ENCODE results near the gene PARK7.
"Not testable (repeated sequence)": the region's sequence is repeated elsewhere in the genome, so short reads cannot be mapped to it uniquely, and the experiment has no call there.

PARK7 gene

GRCh38 chr1:7948960-7949359 lies 12.6 kb upstream of the PARK7 start:
- DNase-seq = no peak

DNA sequence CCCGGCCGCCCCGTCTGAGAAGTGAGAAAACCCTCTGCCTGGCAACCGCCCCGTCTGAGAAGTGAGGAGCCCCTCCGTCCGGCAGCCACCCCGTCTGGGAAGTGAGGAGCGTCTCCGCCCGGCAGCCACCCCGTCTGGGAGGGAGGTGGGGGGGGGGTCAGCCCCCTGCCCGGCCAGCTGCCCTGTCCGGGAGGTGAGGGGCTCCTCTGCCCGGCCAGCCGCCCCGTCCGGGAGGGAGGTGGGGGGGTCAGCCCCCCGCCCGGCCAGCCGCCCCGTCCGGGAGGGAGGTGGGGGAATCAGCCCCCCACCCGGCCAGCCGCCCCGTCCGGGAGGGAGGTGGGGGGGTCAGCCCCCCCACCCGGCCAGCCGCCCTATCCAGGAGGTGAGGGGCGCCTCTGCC lies 8.7 kb upstream of the PARK7 start:
- DNase-seq = not testable (repeated sequence)

- peak; percentile 56 to 77 for DNase-seq
These were observed 7.5 kb upstream of the PARK7 start for GRCh38 chr1:7953850-7954609.

- DNase-seq = no peak
These were observed 6.8 kb upstream of the PARK7 start for GRCh38 chr1:7954683-7955082.

DNA sequence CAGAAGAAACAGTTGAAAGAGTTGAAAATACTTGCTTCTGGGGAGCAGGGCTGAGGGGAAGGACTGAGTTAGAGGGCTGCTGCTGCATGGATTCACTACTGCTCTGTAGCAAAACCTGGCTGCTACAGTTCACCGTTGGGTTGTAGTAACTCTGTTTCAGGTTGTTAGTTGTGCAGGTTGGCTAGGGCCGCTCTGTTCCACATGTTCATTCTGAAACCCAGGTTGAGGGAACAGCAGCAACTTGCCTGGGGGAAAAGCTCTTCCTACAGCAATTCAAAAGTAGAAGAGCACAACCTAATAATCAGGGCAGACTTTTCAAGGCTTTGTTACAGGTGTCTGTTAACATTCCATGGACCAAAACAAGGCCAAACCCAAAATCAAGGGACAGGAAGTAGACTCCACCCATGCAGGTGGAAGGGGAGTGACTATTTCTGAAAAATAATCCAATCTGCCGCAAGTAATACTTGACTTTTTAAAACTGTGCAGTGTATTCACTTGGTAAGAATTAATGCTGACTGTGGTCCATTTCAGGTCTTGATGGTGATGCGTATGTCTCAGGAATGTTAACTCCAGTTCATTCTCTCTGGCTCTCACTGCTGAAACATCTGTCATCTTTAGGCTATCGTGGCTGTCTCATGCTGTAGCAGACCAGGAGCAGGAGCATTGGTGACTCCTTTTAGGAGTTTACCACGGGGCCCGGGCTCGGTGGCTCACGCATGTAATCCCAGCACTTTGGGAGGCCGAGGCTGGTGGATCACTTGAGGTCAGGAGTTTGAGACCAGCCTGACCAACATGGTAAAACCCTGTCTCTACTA lies 5.1 kb upstream of the PARK7 start:
- no peak for DNase-seq

- DNase-seq = no peak
These were observed 1.3 kb upstream of the PARK7 start for GRCh38 chr1:7960165-7960564.

DNA sequence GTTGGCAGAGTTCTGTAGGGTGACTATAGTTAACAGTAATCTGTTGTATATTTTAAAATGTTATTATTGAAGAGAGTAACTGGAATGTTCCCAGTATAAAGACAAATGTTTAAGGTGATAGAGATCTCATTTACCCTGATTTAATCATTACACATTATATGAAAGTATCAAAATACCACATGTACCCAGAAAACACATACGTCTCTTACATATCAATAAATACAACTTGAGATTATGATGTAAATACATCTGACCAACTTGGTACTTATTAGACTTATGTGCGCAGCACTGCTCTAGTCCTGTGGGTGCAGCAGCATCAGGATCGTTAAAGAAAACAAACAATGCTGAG lies 670 bp upstream of the PARK7 start:
- no peak for DNase-seq

DNA sequence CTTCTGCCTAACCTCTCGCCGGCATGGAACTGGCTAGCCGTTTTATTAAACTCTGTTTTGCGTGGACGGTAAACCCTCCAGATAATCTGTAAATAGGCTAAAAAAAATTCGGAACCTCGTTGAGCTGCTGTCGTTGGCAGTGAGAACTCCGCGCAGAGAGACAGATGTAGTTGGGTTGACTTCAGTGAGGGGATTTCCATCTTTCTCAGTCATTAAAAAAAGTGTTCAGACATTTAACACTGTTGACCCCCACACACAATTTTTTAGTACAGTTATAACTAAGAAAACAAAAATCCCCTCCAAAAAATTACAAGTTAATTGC lies 464 bp downstream of the PARK7 start:
- no peak for DNase-seq

GRCh38 chr1:7962636-7963377 lies 1.3 kb downstream of the PARK7 start:
- no peak for DNase-seq

DNA sequence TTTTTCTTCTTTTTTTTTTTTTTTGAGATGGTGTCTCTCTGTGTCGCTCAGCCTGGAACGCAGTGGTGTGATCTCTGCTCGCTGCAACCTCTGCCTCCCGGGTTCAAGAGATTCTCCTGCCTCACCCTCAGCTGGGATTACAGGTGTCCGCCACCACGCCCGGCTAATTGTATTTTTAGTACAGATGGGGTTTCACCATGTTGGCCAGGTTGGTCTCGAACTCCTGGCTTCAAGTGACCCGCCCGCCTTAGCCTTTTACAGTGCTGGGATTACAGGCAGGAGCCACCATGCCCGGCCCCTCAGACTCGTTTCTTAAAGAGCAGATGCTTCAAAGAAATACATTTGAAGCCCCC lies 1.8 kb downstream of the PARK7 start:
- DNase-seq = not testable (repeated sequence)

DNA sequence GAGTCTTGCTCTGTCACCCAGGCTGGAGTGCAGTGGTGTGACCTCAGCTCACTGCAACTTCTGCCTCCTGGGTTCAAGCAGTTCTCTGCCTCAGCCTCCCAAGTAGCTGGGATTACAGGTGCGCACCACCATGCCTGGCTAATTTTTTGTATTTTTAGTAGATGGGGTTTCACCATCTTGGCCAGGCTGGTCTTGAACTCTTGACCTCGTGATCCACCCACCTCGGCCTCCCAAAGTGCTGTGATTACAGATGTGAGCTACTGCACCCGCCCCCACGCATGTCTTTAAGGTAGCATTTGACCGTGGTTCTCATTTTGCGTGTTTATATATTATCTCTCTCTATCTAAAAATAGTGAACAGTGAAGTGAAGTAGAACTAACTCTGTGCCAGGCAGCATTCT lies 2.3 kb downstream of the PARK7 start:
- DNase-seq = not testable (repeated sequence)

DNA sequence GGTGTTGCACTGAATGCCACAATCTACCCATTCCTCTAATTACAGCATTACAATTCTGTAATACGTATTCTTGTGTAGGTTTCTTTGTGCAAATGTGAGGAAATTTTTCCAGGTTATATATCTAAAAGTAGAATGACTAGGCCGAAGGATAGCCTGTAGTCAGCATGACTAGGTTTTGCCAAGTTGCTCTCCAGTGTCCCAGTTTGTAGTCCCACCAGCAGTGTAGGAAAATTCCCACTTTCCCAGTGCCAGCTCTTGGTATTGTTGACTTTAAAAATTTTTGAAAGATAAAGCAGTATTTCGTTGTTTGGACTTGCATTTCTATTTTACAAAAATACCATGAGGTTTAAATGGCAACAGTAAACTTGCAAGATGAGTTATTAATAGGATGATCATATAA lies 3.0 kb downstream of the PARK7 start:
- no peak for DNase-seq

DNA sequence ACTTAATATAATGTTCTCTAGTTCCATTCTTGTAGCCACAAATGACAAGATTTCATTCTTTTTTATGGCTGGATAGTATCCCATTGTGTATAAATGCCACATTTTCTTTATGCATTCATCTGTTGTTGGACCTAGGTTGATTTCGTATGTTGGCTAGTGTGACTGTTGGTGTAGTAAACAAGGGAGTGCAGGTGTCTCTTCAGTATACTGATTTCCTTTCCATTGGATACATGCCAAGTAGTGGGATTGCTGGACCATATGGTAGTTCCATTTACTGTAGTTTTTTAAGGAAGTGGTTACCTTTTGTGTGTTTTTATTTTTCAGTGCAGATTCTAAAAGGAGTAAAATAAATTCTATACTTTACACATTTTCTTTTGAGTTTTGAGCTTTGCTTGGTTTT lies 5.7 kb downstream of the PARK7 start:
- DNase-seq = peak; percentile 28 to 65

DNA sequence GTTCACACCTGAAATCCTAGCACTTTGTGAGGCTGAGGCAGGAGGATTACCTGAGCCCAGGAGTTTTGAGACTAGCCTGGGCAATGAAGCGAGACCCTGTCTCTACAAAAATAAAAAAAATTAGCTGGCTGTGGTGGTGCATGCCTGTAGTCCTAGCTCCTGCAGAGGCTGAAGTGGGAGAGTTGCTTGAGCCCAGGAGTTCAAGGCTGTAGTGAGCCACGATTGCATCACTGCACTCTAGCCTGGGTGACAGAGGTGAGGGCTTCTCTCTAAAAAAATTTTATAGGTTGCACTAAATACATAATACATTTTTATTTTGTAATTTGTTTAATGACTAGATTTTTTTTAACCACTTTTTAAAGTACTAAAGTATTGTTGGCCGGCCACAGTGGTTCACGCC lies 6.1 kb downstream of the PARK7 start:
- no peak for DNase-seq

- DNase-seq = no peak
These were observed 8.7 kb downstream of the PARK7 start for GRCh38 chr1:7970246-7970645.

- no peak for DNase-seq
These were observed 9.5 kb downstream of the PARK7 start for GRCh38 chr1:7971024-7971423.

GRCh38 chr1:7972285-7972684 lies 10.8 kb downstream of the PARK7 start:
- no peak for DNase-seq

GRCh38 chr1:7973086-7973485 lies 11.6 kb downstream of the PARK7 start:
- no peak for DNase-seq

GRCh38 chr1:7975212-7975865 lies 13.8 kb downstream of the PARK7 start:
- DNase-seq = peak; percentile 74 to 79

- DNase-seq = no peak
These were observed 19.5 kb downstream of the PARK7 start for GRCh38 chr1:7980984-7981383.

DNA sequence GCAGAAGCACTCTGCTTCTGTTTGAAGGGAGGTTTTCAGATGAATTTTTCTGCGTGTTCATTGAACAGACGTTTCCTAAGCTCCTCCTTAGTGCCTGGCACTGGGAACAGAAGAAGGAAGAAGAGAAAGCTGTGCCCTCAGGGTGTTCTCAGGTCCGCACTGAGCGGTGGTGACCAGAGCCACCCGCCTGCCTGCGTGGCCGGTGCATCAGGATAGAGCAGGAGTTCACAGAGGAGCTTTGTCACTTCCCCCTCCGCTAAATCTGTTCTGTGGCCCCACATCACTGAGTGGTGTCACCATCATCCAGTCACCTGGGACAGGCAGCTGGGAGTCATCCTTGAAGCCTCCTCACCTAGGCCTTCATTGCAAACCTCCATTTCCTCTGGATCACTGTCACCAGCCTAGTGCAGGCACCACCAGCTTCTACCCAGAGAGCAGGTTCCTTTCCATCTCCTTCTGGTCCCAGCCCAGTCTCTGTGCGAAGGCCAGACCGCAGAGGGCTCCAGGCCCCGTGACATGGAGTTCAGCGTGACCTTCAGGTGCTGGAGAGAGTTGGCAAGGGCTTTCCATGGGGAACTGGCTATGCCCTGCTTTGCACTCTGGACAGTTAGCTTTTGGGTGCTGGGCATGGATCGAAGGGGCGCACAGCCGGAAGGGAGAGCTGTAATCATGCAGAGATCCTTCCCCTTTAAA lies 21.7 kb downstream of the PARK7 start:
- no peak for DNase-seq

DNA sequence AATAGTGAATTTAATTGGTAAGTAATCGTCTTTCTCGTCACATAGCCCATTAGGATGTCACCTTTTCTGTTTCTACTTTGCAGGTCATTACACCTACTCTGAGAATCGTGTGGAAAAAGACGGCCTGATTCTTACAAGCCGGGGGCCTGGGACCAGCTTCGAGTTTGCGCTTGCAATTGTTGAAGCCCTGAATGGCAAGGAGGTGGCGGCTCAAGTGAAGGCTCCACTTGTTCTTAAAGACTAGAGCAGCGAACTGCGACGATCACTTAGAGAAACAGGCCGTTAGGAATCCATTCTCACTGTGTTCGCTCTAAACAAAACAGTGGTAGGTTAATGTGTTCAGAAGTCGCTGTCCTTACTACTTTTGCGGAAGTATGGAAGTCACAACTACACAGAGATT lies 23.3 kb downstream of the PARK7 start:
- DNase-seq = no peak
